Measurements from ENCODE around the gene AIP. TPM values are rescaled to one million over a fixed set of nuclear protein-coding genes. Genes with fewer than 3 reads are reported as not detected.

AIP gene
- total RNA-seq, 4 donors from 2014 or later = 38.7 to 52.5 (median 47.7) TPM

GRCh38 chr11:67504005-67504949, 21.5 kb downstream of the AIP start:
- intact Hi-C loops (cut with DNase I; ENCODE audit: low total_unique reads) = loop anchor here (10.0 kb wide), 1 partner anchor 109 kb away; the partner anchor contains the start of gene RAD9A
- no peak for TF ChIP-seq POLR2A (IDR thresholded peaks at IDR 0.05)
- peak overlapping the region; percentile 48 for H3K4me3 ChIP-seq (ENCODE audit: low read depth, poor library complexity, severe bottlenecking)
- no peak for DNase-seq (ENCODE audit: low spot score in 2 of 2)
- 4% methylated on average over 43 to 71 of the region's 101 CpGs for WGBS, 2 donors

GRCh38 chr11:67504950-67505581, 22.2 kb downstream of the AIP start, which contains the start of gene PITPNM1:
Gene PITPNM1, minus strand, starts transcription at chr11:67505363. Its CDS starts 1,183 bp downstream, at chr11:67504180.
- WGBS, 2 donors = 1 to 4% methylated on average over 36 to 51 of the region's 58 CpGs
- peak in 1 of 2 donors; percentile 94 for DNase-seq (ENCODE audit: low spot score in 2 of 2)
- intact Hi-C loops (cut with DNase I; ENCODE audit: low total_unique reads) = loop anchor here (10.0 kb wide), 1 partner anchor 110 kb away; the partner anchor contains the start of gene RAD9A
- H3K4me3 ChIP-seq (ENCODE audit: low read depth, poor library complexity, severe bottlenecking) = peak within 1 kb of the TSS; percentile 48
- TF ChIP-seq POLR2A (IDR thresholded peaks at IDR 0.05) (no peak), CTCF (IDR thresholded peaks at IDR 0.05) (no peak)

- peak in 1 of 3 donors; percentile 65 for TF ChIP-seq CTCF (IDR thresholded peaks at IDR 0.05)
- no peak for TF ChIP-seq POLR2A (IDR thresholded peaks at IDR 0.05)
- 3 to 5% methylated on average over 7 to 14 of the region's 17 CpGs for WGBS, 2 donors
- intact Hi-C loops (cut with DNase I; ENCODE audit: low total_unique reads) = loop anchor here (10.0 kb wide), 1 partner anchor 111 kb away; the partner anchor contains the start of gene RAD9A
Observed at GRCh38 chr11:67505605-67506396, 23.0 kb downstream of the AIP start.

DNA sequence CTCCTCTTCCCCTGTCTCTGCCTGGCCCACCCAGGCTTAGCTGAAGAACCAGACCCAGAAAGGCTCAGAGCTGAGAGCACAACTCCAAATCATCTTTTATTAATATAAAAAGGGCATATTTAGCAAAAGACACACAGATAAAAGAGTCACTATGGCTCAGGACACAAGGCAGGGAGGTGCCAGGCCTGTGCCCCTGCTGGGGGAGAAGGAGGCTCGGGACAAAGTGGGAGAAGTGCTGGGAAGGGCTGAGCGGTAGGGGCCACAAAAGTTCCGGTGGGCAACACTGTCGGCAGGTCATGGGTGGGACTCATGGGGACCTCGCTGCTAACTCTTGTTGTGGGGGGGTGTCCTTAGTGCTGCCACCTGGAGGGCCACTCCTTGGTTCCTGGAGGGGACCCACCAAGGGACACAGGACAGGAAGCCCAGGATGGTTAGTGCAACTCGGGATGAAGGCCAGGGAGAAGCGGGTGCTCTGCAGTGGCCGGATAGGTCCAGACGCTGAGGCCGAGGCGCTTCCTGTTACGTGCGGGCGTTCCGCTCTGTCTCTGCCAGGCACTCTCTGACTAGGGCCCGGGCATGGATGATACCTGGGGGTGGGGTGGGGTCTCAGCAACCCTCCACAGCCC, 23.7 kb downstream of the AIP start:
- H3K4me3 ChIP-seq (ENCODE audit: low read depth, poor library complexity, severe bottlenecking) = no peak overlapping the region
- intact Hi-C loops (cut with DNase I; ENCODE audit: low total_unique reads) = loop anchor here (10.0 kb wide), 1 partner anchor 112 kb away; the partner anchor contains the start of gene RAD9A
- TF ChIP-seq POLR2A (IDR thresholded peaks at IDR 0.05) (no peak), CTCF (IDR thresholded peaks at IDR 0.05) (no peak)
- 73 to 80% methylated on average over 16 of the region's 16 CpGs for WGBS, 2 donors
- DNase-seq (ENCODE audit: low spot score in 2 of 2) = no peak

More at GRCh38 chr11:67505605-67506396, 23.0 kb downstream of the AIP start:
- peak overlapping the region; percentile 48 for H3K4me3 ChIP-seq (ENCODE audit: low read depth, poor library complexity, severe bottlenecking)
- peak; percentile 89 to 97 for DNase-seq (ENCODE audit: low spot score in 2 of 2)

- 36 to 37% methylated on average over 32 to 33 of the region's 33 CpGs for WGBS, 2 donors
- peak in 1 of 2 donors; percentile 92 for DNase-seq (ENCODE audit: low spot score in 2 of 2)
- intact Hi-C loops (cut with DNase I; ENCODE audit: low total_unique reads) = loop anchor here (10.0 kb wide), 1 partner anchor 113 kb away; the partner anchor contains the start of gene RAD9A
- H3K4me3 ChIP-seq (ENCODE audit: low read depth, poor library complexity, severe bottlenecking) = peak overlapping the region; percentile 16
- no peak for TF ChIP-seq POLR2A (IDR thresholded peaks at IDR 0.05)
- no peak for TF ChIP-seq CTCF (IDR thresholded peaks at IDR 0.05)
Observed at GRCh38 chr11:67507242-67507863, 24.5 kb downstream of the AIP start.
